T-helper 17 cell (primary cell): Measurements from ENCODE around the gene ZNF808. TPM values are rescaled to one million over a fixed set of nuclear protein-coding genes. Genes with fewer than 3 reads are reported as not detected.
"Not testable (repeated sequence)": the region's sequence is repeated elsewhere in the genome, so short reads cannot be mapped to it uniquely, and the experiment has no call there.

Experiments
- ATAC-seq: fragments of 150-1000 bp; cut with Tn5 transposase; 2 replicates; pipeline ENCODE4 v1.10.0; 2021; ENCODE audit warnings: mild to moderate bottlenecking, moderate library complexity
- DNase-seq, 3 donors: peaks; one replicate each; pipeline versions ENCODE4 v3.0.0 to v3.0.0-alpha.2; 2020 to 2021
- H3K9me3 ChIP-seq: one replicate; pipeline ENCODE4 v1.7.0; 2013; ENCODE audit warnings: low read length, mild to moderate bottlenecking; ENCODE audit not compliant: control insufficient read depth, poor library complexity, severe bottlenecking
- H3K27ac Mint-ChIP-seq: one replicate; pipeline ENCODE4 v1.8.0; 2022; ENCODE audit warnings: mild to moderate bottlenecking, moderate library complexity, mixed read lengths
- H3K27me3 Mint-ChIP-seq: one replicate; pipeline ENCODE4 v1.8.0; 2022; ENCODE audit warnings: mixed read lengths
- H3K36me3 Mint-ChIP-seq: one replicate; pipeline ENCODE4 v1.8.0; 2022; ENCODE audit warnings: low read depth, mixed read lengths
- H3K4me1 Mint-ChIP-seq: one replicate; pipeline ENCODE4 v1.8.0; 2022; ENCODE audit warnings: mild to moderate bottlenecking, mixed read lengths
- H3K4me3 Mint-ChIP-seq: one replicate; pipeline ENCODE4 v1.8.0; 2022; ENCODE audit warnings: mild to moderate bottlenecking, moderate library complexity, mixed read lengths
- total RNA-seq, 4 donors: library from RNA in 2 of 4; stranded (reverse) in 2 of 4; gene quantifications; one replicate each; pipeline ENCODE4 v1.2.3 and lab custom pipeline; 2022 to 2026

Gene ZNF808
- total RNA-seq, 2 donors from 2014 or later = 17.3 to 20.1 TPM

GRCh38 chr19:52542984-52543664 is 15.7 kb downstream of the ZNF808 start:
- H3K27me3 Mint-ChIP-seq = no peaks in the 10 kb centered on the region
- H3K36me3 Mint-ChIP-seq = peaks cover 13% of the 10 kb centered on the region
- H3K4me3 Mint-ChIP-seq = no peak overlapping the region
- peaks cover 11% of the 10 kb centered on the region for H3K4me1 Mint-ChIP-seq
- DNase-seq (no peak), ATAC-seq (peak; percentile 53)
- peak overlapping the region; percentile 82 for H3K27ac Mint-ChIP-seq
- no peaks in the 10 kb centered on the region for H3K9me3 ChIP-seq

GRCh38 chr19:52554216-52554971 is 26.9 kb downstream of the ZNF808 start:
- Mint-ChIP-seq H3K27ac (no peak overlapping the region), H3K27me3 (no peaks in the 10 kb centered on the region), H3K4me1 (no peaks in the 10 kb centered on the region), H3K36me3 (peaks cover 12% of the 10 kb centered on the region), H3K4me3 (peak overlapping the region; percentile 15)
- ATAC-seq (no peak), DNase-seq (no peak)
- H3K9me3 ChIP-seq = peaks cover 65% of the 10 kb centered on the region

GRCh38 chr19:52557231-52557995 is 29.9 kb downstream of the ZNF808 start:
- DNase-seq = no peak
- Mint-ChIP-seq H3K27me3 (no peaks in the 10 kb centered on the region), H3K36me3 (peaks cover 9% of the 10 kb centered on the region), H3K27ac (no peak overlapping the region), H3K4me1 (no peaks in the 10 kb centered on the region), H3K4me3 (no peak overlapping the region)
- ATAC-seq = no peak
- H3K9me3 ChIP-seq = peaks cover 54% of the 10 kb centered on the region

- H3K27ac Mint-ChIP-seq, H3K4me1 Mint-ChIP-seq, ATAC-seq, DNase-seq, H3K27me3 Mint-ChIP-seq, H3K36me3 Mint-ChIP-seq, H3K4me3 Mint-ChIP-seq: not testable (repeated sequence)
- peaks cover 42% of the 10 kb centered on the region for H3K9me3 ChIP-seq
These were observed 31.4 kb downstream of the ZNF808 start for GRCh38 chr19:52558732-52559445.

GRCh38 chr19:52561611-52562010 is 34.1 kb downstream of the ZNF808 start:
- ATAC-seq, H3K4me3 Mint-ChIP-seq: not testable (repeated sequence)

GRCh38 chr19:52566121-52566520 is 38.7 kb downstream of the ZNF808 start:
- Mint-ChIP-seq H3K27me3 (no peaks in the 10 kb centered on the region), H3K36me3 (no peaks in the 10 kb centered on the region), H3K4me3 (no peak overlapping the region), H3K4me1 (peaks cover 8% of the 10 kb centered on the region), H3K27ac (no peak overlapping the region)
- H3K9me3 ChIP-seq = peaks cover 16% of the 10 kb centered on the region
- no peak for DNase-seq
- ATAC-seq = no peak

More at GRCh38 chr19:52561611-52562010, 34.1 kb downstream of the ZNF808 start:
- not testable (repeated sequence) for H3K4me1 Mint-ChIP-seq, H3K36me3 Mint-ChIP-seq, H3K27me3 Mint-ChIP-seq, H3K27ac Mint-ChIP-seq, DNase-seq
- H3K9me3 ChIP-seq = peaks cover 28% of the 10 kb centered on the region

GRCh38 chr19:52566588-52566987 is 39.1 kb downstream of the ZNF808 start:
- H3K27me3 Mint-ChIP-seq = no peaks in the 10 kb centered on the region
- peaks cover 16% of the 10 kb centered on the region for H3K9me3 ChIP-seq
- no peaks in the 10 kb centered on the region for H3K36me3 Mint-ChIP-seq
- H3K4me1 Mint-ChIP-seq = peaks cover 10% of the 10 kb centered on the region
- H3K4me3 Mint-ChIP-seq = no peak overlapping the region
- DNase-seq = no peak
- no peak overlapping the region for H3K27ac Mint-ChIP-seq
- no peak for ATAC-seq

- H3K27me3 Mint-ChIP-seq = no peaks in the 10 kb centered on the region
- no peak for ATAC-seq
These were observed 40.5 kb downstream of the ZNF808 start for GRCh38 chr19:52567921-52568320.

GRCh38 chr19:52569638-52569999 is 42.2 kb downstream of the ZNF808 start:
- DNase-seq = not testable (repeated sequence)

More at GRCh38 chr19:52567921-52568320, 40.5 kb downstream of the ZNF808 start:
- DNase-seq = no peak
- Mint-ChIP-seq H3K36me3 (peaks cover 6% of the 10 kb centered on the region), H3K4me1 (peaks cover 14% of the 10 kb centered on the region), H3K27ac (no peak overlapping the region), H3K4me3 (no peak overlapping the region)
- H3K9me3 ChIP-seq = peaks cover 16% of the 10 kb centered on the region

GRCh38 chr19:52570000-52570861 is 42.8 kb downstream of the ZNF808 start, which contains the start of gene ZNF701:
ZNF701 (plus strand) TSS chr19:52570287; CDS start chr19:52574148, 3,861 bp downstream.
- DNase-seq (peak; percentile 86 to 95 (median 93)), ATAC-seq (peak; percentile 99)
- Mint-ChIP-seq H3K36me3 (peaks cover 10% of the 10 kb centered on the region), H3K27me3 (no peaks in the 10 kb centered on the region), H3K4me3 (peak within 1 kb of the TSS; percentile 92), H3K27ac (peak within 1 kb of the TSS; percentile 92), H3K4me1 (peaks cover 18% of the 10 kb centered on the region)
- peaks cover 11% of the 10 kb centered on the region for H3K9me3 ChIP-seq

More at GRCh38 chr19:52569638-52569999, 42.2 kb downstream of the ZNF808 start:
- peak overlapping the region; percentile 92 for H3K4me3 Mint-ChIP-seq
- peaks cover 10% of the 10 kb centered on the region for H3K36me3 Mint-ChIP-seq
- H3K27me3 Mint-ChIP-seq, H3K27ac Mint-ChIP-seq: not testable (repeated sequence)
- H3K9me3 ChIP-seq = peaks cover 11% of the 10 kb centered on the region
- H3K4me1 Mint-ChIP-seq = peaks cover 18% of the 10 kb centered on the region
- peak; percentile 2 for ATAC-seq

GRCh38 chr19:52584736-52585440 is 57.4 kb downstream of the ZNF808 start:
- peaks cover 11% of the 10 kb centered on the region for H3K9me3 ChIP-seq
- no peak overlapping the region for H3K27ac Mint-ChIP-seq
- H3K4me3 Mint-ChIP-seq = no peak overlapping the region
- DNase-seq (no peak), ATAC-seq (no peak)
- peaks cover 12% of the 10 kb centered on the region for H3K36me3 Mint-ChIP-seq
- no peaks in the 10 kb centered on the region for H3K4me1 Mint-ChIP-seq
- H3K27me3 Mint-ChIP-seq = no peaks in the 10 kb centered on the region
